Measurements from ENCODE around the gene NSG1.

- TF ChIP-seq ATF4 (CRISPR knock-in tag; IDR thresholded peaks at IDR 0.05) (no peak), ZNF33B (CRISPR knock-in tag; IDR thresholded peaks at IDR 0.05) (no peak), CTCF (CRISPR knock-in tag; IDR thresholded peaks at IDR 0.05) (no peak), RCOR2 (CRISPR knock-in tag; IDR thresholded peaks at IDR 0.05) (no peak), NFRKB (IDR thresholded peaks at IDR 0.05) (no peak), POLR2A (IDR thresholded peaks at IDR 0.05; ENCODE audit: insufficient read depth in 1 of 2, low read depth in 2 of 2, low read length in 2 of 2) (no peak), ELK4 (CRISPR knock-in tag; IDR thresholded peaks at IDR 0.05; ENCODE audit: borderline replicate concordance) (no peak), AFF4 (CRISPR knock-in tag; IDR thresholded peaks at IDR 0.05) (no peak), CBX5 (CRISPR knock-in tag; IDR thresholded peaks at IDR 0.05; ENCODE audit: borderline replicate concordance) (no peak), E2F1 (CRISPR knock-in tag; IDR thresholded peaks at IDR 0.05) (no peak)
Measured at GRCh38 chr4:4406455-4407298, 19.8 kb downstream of the NSG1 start.

All from HepG2 (cell line).